ENCODE measurements around the gene F13A1. TPM values are rescaled to one million over a fixed set of nuclear protein-coding genes. Genes with fewer than 3 reads are reported as not detected.

Gene F13A1
- total and polyA plus RNA-seq, 2 donors (not counting 3 experiments of a cell fraction or from before 2014, with no cell fraction given), result not detected

DNA sequence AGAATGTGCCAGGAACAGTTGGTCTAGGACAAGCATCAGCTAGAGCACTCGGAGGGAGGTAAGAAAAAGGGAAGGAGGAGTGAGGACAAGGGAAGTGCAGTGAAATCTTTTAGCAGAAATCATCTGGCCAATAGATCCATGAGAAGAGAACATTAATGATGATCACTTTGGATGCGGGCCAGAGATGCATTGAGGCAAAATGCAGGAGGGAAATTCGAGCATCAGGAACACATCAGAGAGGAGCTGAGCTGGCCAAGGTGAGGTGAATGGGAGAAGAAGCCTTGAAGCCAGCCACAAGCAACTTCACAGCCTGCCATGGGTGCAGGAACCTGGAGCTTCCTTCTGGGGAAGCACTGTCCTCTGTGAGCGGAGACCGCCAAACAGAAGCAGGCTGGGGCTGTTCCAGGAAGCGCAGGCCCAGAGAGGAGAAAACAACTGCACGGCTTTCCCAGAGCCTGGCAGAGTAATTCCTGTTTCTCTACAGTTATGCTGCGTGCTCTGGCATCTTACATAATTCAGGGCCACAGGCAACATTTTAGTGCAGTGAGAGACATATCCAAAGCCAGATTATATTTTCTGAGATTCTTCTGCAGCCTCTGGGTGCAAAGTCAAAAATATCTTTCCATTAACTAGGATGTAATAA is 143.8 kb downstream of the F13A1 start:
- peaks cover 3% of the 10 kb centered on the region for H3K9me3 ChIP-seq (replicated peaks; ENCODE audit: control insufficient read depth, insufficient read depth, low read length)
- no peaks in the 10 kb centered on the region for H3K27me3 ChIP-seq (ENCODE audit: control insufficient read depth in 2 of 2, insufficient read depth in 2 of 2, low read length in 2 of 2)
- H3K4me1 ChIP-seq (ENCODE audit: control insufficient read depth, extremely low read depth, insufficient read depth, low read length), result no peaks in the 10 kb centered on the region
- H3K79me2 ChIP-seq (ENCODE audit: control insufficient read depth, insufficient read depth, low read length), result no peaks in the 10 kb centered on the region
- no peak overlapping the region for H3K4me2 ChIP-seq (ENCODE audit: insufficient read depth, low read length)
- H3K4me3 ChIP-seq (replicated peaks in 1 of 3; ENCODE audit: insufficient read depth in 1 of 3, low read depth in 1 of 3, low read length in 3 of 3), result no peak overlapping the region
- DNase-seq (ENCODE audit: low read depth, low spot score) (no peak), FAIRE-seq (no peak)
- TF ChIP-seq FOS (IDR thresholded peaks at IDR 0.05; ENCODE audit: borderline replicate concordance, insufficient read depth, low read length) (no peak), POLR2AphosphoS5 (IDR thresholded peaks at IDR 0.05; ENCODE audit: insufficient read depth, low read depth, low read length) (no peak), JUN (IDR thresholded peaks at IDR 0.05; ENCODE audit: borderline replicate concordance, insufficient read depth, insufficient read length, low read depth) (no peak)
- TF ChIP-seq, protein P1, sequence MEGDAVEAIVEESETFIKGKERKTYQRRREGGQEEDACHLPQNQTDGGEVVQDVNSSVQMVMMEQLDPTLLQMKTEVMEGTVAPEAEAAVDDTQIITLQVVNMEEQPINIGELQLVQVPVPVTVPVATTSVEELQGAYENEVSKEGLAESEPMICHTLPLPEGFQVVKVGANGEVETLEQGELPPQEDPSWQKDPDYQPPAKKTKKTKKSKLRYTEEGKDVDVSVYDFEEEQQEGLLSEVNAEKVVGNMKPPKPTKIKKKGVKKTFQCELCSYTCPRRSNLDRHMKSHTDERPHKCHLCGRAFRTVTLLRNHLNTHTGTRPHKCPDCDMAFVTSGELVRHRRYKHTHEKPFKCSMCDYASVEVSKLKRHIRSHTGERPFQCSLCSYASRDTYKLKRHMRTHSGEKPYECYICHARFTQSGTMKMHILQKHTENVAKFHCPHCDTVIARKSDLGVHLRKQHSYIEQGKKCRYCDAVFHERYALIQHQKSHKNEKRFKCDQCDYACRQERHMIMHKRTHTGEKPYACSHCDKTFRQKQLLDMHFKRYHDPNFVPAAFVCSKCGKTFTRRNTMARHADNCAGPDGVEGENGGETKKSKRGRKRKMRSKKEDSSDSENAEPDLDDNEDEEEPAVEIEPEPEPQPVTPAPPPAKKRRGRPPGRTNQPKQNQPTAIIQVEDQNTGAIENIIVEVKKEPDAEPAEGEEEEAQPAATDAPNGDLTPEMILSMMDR (IDR thresholded peaks at IDR 0.05; ENCODE audit: extremely low read depth in 1 of 2, insufficient read depth in 1 of 2, low read depth in 1 of 2, low read length in 2 of 2), result no peak
- H3K9me1 ChIP-seq (replicated peaks; ENCODE audit: control insufficient read depth, extremely low read depth, insufficient read depth, low read length), result no peaks in the 10 kb centered on the region
- intact Hi-C loops (cut with micrococcal nuclease) (no loop called here), dilution Hi-C loops (cut with MboI; ENCODE audit: extremely low pct_ligation_motif_present, low sequenced_read_pairs) (no loop called here)
- BruUV-seq (replicated peaks), result no TSS peak
- no peak overlapping the region for H3K27ac ChIP-seq (ENCODE audit: insufficient read depth, low read depth, low read length)
- POLR2A ChIA-PET, result no interaction called here
- no peak overlapping the region for H2AFZ ChIP-seq (ENCODE audit: low read depth, low read length)
- CTCF ChIA-PET, result no interaction called here
- no peaks in the 10 kb centered on the region for H3K36me3 ChIP-seq (ENCODE audit: control insufficient read depth in 2 of 2, extremely low read depth in 1 of 2, insufficient read depth in 2 of 2, low read length in 2 of 2)
- H4K20me1 ChIP-seq (replicated peaks; ENCODE audit: control insufficient read depth, extremely low read depth, insufficient read depth, low read length), result no peaks in the 10 kb centered on the region
- H3K9ac ChIP-seq (replicated peaks; ENCODE audit: extremely low read depth, insufficient read depth, low read length), result no peak overlapping the region

DNA sequence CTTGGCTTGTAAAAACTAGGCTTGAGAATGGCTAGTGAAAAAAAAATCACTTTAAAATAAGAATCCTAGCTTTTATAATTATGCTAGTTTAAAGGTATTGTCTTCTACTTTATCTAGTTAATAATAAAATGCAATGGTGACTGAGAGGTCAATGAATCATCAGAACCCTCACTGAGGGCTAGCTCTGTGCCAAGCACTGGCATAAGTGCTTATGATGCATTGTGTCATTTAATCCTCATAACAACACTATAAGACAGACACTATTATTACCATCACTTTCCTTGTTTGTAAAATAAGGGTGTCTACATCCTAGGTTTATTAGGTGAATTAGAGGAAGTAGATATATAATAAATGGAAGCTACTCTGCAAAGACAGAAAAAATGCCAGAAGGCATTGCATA is 144.3 kb downstream of the F13A1 start:
- no peak overlapping the region for H3K4me3 ChIP-seq (replicated peaks in 1 of 3; ENCODE audit: insufficient read depth in 1 of 3, low read depth in 1 of 3, low read length in 3 of 3)
- peaks cover 3% of the 10 kb centered on the region for H3K9me3 ChIP-seq (replicated peaks; ENCODE audit: control insufficient read depth, insufficient read depth, low read length)
- no peaks in the 10 kb centered on the region for H4K20me1 ChIP-seq (replicated peaks; ENCODE audit: control insufficient read depth, extremely low read depth, insufficient read depth, low read length)
- POLR2A ChIA-PET, result no interaction called here
- H3K79me2 ChIP-seq (ENCODE audit: control insufficient read depth, insufficient read depth, low read length), result no peaks in the 10 kb centered on the region
- no peak overlapping the region for H3K4me2 ChIP-seq (ENCODE audit: insufficient read depth, low read length)
- DNase-seq (ENCODE audit: low read depth, low spot score) (no peak), FAIRE-seq (no peak)
- H2AFZ ChIP-seq (ENCODE audit: low read depth, low read length), result no peak overlapping the region
- intact Hi-C loops (cut with micrococcal nuclease) (no loop called here), dilution Hi-C loops (cut with MboI; ENCODE audit: extremely low pct_ligation_motif_present, low sequenced_read_pairs) (no loop called here)
- no peaks in the 10 kb centered on the region for H3K9me1 ChIP-seq (replicated peaks; ENCODE audit: control insufficient read depth, extremely low read depth, insufficient read depth, low read length)
- no peak overlapping the region for H3K27ac ChIP-seq (ENCODE audit: insufficient read depth, low read depth, low read length)
- BruUV-seq (replicated peaks), result no TSS peak
- no peak for TF ChIP-seq EZH2 (IDR thresholded peaks at IDR 0.05; ENCODE audit: borderline replicate concordance, low read depth, low read length, severe bottlenecking)
- TF ChIP-seq POLR2AphosphoS5 (IDR thresholded peaks at IDR 0.05; ENCODE audit: insufficient read depth, low read depth, low read length), result no peak
- TF ChIP-seq MYC (IDR thresholded peaks at IDR 0.05; ENCODE audit: low read depth, low read length), result no peak
- TF ChIP-seq, protein P2, sequence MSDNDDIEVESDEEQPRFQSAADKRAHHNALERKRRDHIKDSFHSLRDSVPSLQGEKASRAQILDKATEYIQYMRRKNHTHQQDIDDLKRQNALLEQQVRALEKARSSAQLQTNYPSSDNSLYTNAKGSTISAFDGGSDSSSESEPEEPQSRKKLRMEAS (IDR thresholded peaks at IDR 0.05; ENCODE audit: insufficient read depth, insufficient read length), result no peak
- no peak for TF ChIP-seq FOS (IDR thresholded peaks at IDR 0.05; ENCODE audit: borderline replicate concordance, insufficient read depth, low read length)
- no peak for TF ChIP-seq GATA2 (IDR thresholded peaks at IDR 0.05; ENCODE audit: insufficient read depth, insufficient read length, low read depth, low read length)
- TF ChIP-seq, protein P1 (IDR thresholded peaks at IDR 0.05; ENCODE audit: extremely low read depth in 1 of 2, insufficient read depth in 1 of 2, low read depth in 1 of 2, low read length in 2 of 2), result no peak
- no peak for TF ChIP-seq JUN (IDR thresholded peaks at IDR 0.05; ENCODE audit: borderline replicate concordance, insufficient read depth, insufficient read length, low read depth)
- CTCF ChIA-PET, result no interaction called here
- no peaks in the 10 kb centered on the region for H3K4me1 ChIP-seq (ENCODE audit: control insufficient read depth, extremely low read depth, insufficient read depth, low read length)
- no peaks in the 10 kb centered on the region for H3K27me3 ChIP-seq (ENCODE audit: control insufficient read depth in 2 of 2, insufficient read depth in 2 of 2, low read length in 2 of 2)
- no peak overlapping the region for H3K9ac ChIP-seq (replicated peaks; ENCODE audit: extremely low read depth, insufficient read depth, low read length)
- no peaks in the 10 kb centered on the region for H3K36me3 ChIP-seq (ENCODE audit: control insufficient read depth in 2 of 2, extremely low read depth in 1 of 2, insufficient read depth in 2 of 2, low read length in 2 of 2)
